MCF 10A (cell line): ENCODE measurements around the gene THAP3. TPM values are rescaled to one million over a fixed set of nuclear protein-coding genes. Genes with fewer than 3 reads are reported as not detected.
"Not testable (repeated sequence)": the region's sequence is repeated elsewhere in the genome, so short reads cannot be mapped to it uniquely, and the experiment has no call there.

ENCODE experiments used
- BruUV-seq: library from RNA; stranded (reverse); fragments of 400-500 nt; replicated peaks from 2 replicates; lab custom pipeline; 2021; lab: Mats Ljungman, UMichigan
- CTCF ChIA-PET: fragments of 300-600 bp; sonication (Branson Sonifier 250); formaldehyde crosslinking; extraction: SDS; loops from one replicate; lab custom pipeline; 2021; ENCODE audit warnings: antibody characterized with exemption, inconsistent platforms; lab: Yijun Ruan, JAX
- POLR2A ChIA-PET: fragments of 300-600, 350-650 bp; sonication (Branson Sonifier 250); formaldehyde crosslinking; extraction: SDS; loops from one replicate; lab custom pipeline; 2020; ENCODE audit warnings: antibody characterized with exemption, inconsistent platforms; lab: Yijun Ruan, JAX
- DNase-seq: peaks from one replicate; pipeline ENCODE4 v3.0.0-alpha.2; 2018; ENCODE audit not compliant: unreplicated experiment
- H3K27ac Mint-ChIP-seq: one replicate; pipeline ENCODE4 v1.8.0; 2022; ENCODE audit warnings: mild to moderate bottlenecking, low read depth, mixed read lengths; ENCODE audit not compliant: unreplicated experiment
- H3K27me3 Mint-ChIP-seq: one replicate; pipeline ENCODE4 v1.8.0; 2022; ENCODE audit warnings: mixed read lengths; ENCODE audit not compliant: insufficient read depth, unreplicated experiment
- H3K36me3 Mint-ChIP-seq: one replicate; pipeline ENCODE4 v1.8.0; 2022; ENCODE audit warnings: mild to moderate bottlenecking, moderate library complexity, mixed read lengths; ENCODE audit not compliant: insufficient read depth, unreplicated experiment
- H3K4me1 Mint-ChIP-seq: one replicate; pipeline ENCODE4 v1.8.0; 2022; ENCODE audit warnings: mixed read lengths; ENCODE audit not compliant: insufficient read depth, unreplicated experiment
- H3K4me3 Mint-ChIP-seq: one replicate; pipeline ENCODE4 v1.8.0; 2022; ENCODE audit warnings: mild to moderate bottlenecking, moderate library complexity, mixed read lengths; ENCODE audit not compliant: unreplicated experiment
- H3K9me3 Mint-ChIP-seq: one replicate; pipeline ENCODE4 v1.8.0; 2022; ENCODE audit warnings: mixed read lengths; ENCODE audit not compliant: unreplicated experiment
- CTCF ChIP-seq: fragments of 200-600 bp; IDR thresholded peaks from one replicate; pipeline ENCODE4 v1.8.0; 2022; ENCODE audit warnings: antibody characterized with exemption, mild to moderate bottlenecking; ENCODE audit not compliant: unreplicated experiment
- intact Hi-C: fragments of 100-400 bp; cut with micrococcal nuclease; formaldehyde crosslinking; loops from 2 replicates; pipeline ENCODE4 v1.14.1; 2022
- total RNA-seq: library from RNA; stranded (reverse); gene quantifications from 2 replicates; pipeline ENCODE4 v1.2.3, GENCODE V29; 2022

Gene THAP3
- total RNA-seq, 1 experiment from 2014 or later, result 14.7 TPM

DNA sequence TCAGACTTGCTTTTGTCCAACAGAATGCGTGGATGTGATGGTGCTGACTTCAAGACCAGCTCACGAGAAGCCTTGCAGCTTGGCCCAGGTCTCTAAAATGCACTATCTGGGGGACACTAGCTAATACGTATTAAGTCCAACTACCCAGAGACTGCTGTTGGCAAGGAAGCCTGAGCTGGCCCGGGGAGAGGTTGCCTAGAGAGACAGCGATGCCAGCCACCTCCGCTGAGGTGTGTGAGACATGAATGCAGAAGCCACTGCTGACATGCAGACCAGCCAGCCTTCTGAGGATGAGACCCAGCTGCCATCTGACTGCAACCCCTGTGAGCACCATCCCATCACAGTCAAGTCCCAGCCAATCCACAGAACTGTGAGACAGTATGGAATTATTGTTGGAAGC lies 32.5 kb downstream of the THAP3 start:
- intact Hi-C loops, result no loop called here
- Mint-ChIP-seq H3K36me3 (peaks cover 48% of the 10 kb centered on the region), H3K27me3 (no peaks in the 10 kb centered on the region), H3K4me1 (peaks cover 10% of the 10 kb centered on the region), H3K9me3 (no peaks in the 10 kb centered on the region), H3K27ac (no peak overlapping the region), H3K4me3 (no peak overlapping the region)
- POLR2A ChIA-PET, result interaction anchor here (0.6 to 0.7 kb wide), 2 partner anchors 10 to 120 kb away, joined by 3 to 4 read pairs; no protein-coding TSS in a partner anchor
- DNase-seq, result no peak
- TF ChIP-seq CTCF, result no peak
- no TSS peak for BruUV-seq
- CTCF ChIA-PET, result interaction anchor here (0.6 kb wide), 2 partner anchors 44 to 181 kb away, joined by 3 read pairs; partner anchors contain the start of gene DNAJC11

DNA sequence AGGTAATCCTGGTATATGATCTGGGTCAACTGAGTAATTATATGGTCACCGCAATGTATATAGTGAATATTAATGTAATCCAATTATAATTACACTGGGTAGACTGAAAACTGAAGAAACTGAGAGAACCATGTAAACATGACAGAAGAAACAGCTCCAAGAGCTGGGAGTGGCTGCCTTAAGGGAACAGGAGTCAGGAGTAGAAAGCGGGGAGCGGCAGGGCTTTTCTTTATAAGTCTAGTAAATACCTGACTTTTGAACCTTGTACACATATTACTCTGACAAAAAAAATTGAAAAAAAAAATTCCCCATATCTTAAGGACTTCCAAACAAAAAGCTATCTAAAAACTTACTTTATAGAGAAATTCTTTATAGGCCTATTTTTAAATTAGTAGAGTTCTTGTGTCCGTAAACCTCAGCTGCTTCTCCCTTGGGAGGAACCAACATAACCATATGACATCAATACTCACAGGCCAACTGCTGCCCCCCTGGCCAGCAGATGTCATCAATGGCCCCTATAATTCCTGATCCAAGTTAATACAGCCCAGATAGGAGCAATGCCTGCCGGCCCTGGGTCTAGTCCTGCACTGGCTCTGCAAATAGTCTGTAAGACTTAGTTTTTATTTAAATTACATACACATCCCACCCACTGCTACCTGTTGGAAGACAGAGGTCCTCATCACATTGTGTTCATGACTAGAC lies 33.8 kb downstream of the THAP3 start:
- no peak overlapping the region for H3K4me3 Mint-ChIP-seq
- no peak for DNase-seq
- CTCF ChIA-PET, result interaction anchor here (0.5 to 0.6 kb wide), 3 partner anchors 119 to 166 kb away, joined by 3 to 4 read pairs (median 3); no protein-coding TSS in a partner anchor
- intact Hi-C loops, result no loop called here
- peaks cover 47% of the 10 kb centered on the region for H3K36me3 Mint-ChIP-seq
- no peaks in the 10 kb centered on the region for H3K27me3 Mint-ChIP-seq
- peaks cover 10% of the 10 kb centered on the region for H3K4me1 Mint-ChIP-seq
- no TSS peak for BruUV-seq
- no peak for TF ChIP-seq CTCF
- H3K9me3 Mint-ChIP-seq, result no peaks in the 10 kb centered on the region
- no peak overlapping the region for H3K27ac Mint-ChIP-seq
- POLR2A ChIA-PET, result interaction anchor here (0.6 kb wide), 1 partner anchor 42 kb away, joined by 3 read pairs; no protein-coding TSS in a partner anchor

DNA sequence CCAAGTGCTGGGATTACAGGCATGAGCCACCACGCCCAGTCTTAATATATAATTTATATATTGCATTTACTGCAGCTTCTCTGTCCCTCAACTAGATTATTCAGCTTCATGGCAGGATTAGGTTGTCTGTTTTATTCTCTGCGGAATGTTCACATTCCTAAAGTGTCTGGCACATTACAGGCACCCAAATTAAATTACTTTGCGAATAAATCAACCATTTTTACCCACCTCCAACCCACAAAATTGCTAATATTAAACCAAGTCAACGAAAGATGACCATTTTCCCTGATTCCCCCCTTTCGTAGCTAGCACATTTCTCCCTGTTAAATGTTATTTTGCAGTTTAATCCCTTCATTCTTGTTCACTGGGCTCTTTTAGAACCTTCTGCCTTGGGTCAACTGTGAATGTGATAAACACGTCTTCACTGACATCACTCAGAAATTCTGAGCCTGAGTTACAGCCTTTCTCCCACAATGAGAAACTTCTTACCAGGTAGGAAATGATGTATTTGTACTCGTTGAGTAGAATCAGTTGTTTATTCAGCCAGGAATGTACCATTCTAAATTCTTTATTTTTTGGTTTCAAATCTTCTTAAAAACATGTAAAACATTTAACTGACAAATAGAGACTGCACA lies 35.9 kb downstream of the THAP3 start:
- POLR2A ChIA-PET, result interaction anchor here (0.6 kb wide), 1 partner anchor 53 kb away, joined by 3 read pairs; no protein-coding TSS in a partner anchor
- peaks cover 10% of the 10 kb centered on the region for H3K4me1 Mint-ChIP-seq
- no peaks in the 10 kb centered on the region for H3K27me3 Mint-ChIP-seq
- intact Hi-C loops, result no loop called here
- no peak for TF ChIP-seq CTCF
- no peak overlapping the region for H3K4me3 Mint-ChIP-seq
- no TSS peak for BruUV-seq
- H3K27ac Mint-ChIP-seq, result no peak overlapping the region
- CTCF ChIA-PET, result interaction anchor here (0.8 kb wide), 1 partner anchor 14 kb away, joined by 4 read pairs; no protein-coding TSS in a partner anchor
- H3K36me3 Mint-ChIP-seq, result peaks cover 49% of the 10 kb centered on the region
- DNase-seq, result no peak
- H3K9me3 Mint-ChIP-seq, result no peaks in the 10 kb centered on the region

DNA sequence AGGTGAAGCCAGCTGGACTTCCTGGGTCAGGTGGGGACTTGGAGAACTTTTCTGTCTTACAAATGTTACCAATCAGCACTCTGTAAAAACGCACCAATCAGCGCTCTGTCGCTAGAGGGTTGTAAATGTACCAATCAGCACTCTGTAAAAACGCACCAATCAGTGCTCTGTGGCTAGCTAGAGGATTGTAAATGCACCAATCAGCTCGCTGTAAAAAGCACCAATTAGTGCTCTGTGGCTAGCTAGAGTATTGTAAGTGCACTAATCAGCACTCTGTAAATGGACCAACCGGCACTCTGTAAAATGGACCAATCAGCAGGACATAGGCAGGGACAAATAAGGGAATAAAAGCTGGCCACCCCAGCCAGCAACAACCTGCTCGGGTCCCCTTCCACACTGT lies 37.8 kb downstream of the THAP3 start:
- BruUV-seq, H3K27ac Mint-ChIP-seq, intact Hi-C loops, DNase-seq, H3K4me3 Mint-ChIP-seq, H3K27me3 Mint-ChIP-seq, POLR2A ChIA-PET, H3K9me3 Mint-ChIP-seq: not testable (repeated sequence)
- CTCF ChIA-PET, result interaction anchor here (0.6 to 1.4 kb wide), 2 partner anchors 17 to 28 kb away, joined by 3 to 5 read pairs; no protein-coding TSS in a partner anchor
- peaks cover 10% of the 10 kb centered on the region for H3K4me1 Mint-ChIP-seq
- peaks cover 46% of the 10 kb centered on the region for H3K36me3 Mint-ChIP-seq
